Spinal cord (tissue), 10 donors: ENCODE data around the gene TWF2. TPM values are rescaled to one million over a fixed set of nuclear protein-coding genes. Genes with fewer than 3 reads are reported as not detected.

ENCODE experiments used
- DNase-seq, 6 donors: peaks; one replicate each; pipeline versions ENCODE4 v3.0.0 to v3.0.0-alpha.2; 2013 to 2015; ENCODE audit warnings: low spot score in 6 of 6, low read depth in 4 of 6
- H3K27ac ChIP-seq: one replicate; pipeline ENCODE4 v1.5.1; 2013; ENCODE audit warnings: low read depth, low read length, control low read depth
- H3K27me3 ChIP-seq: one replicate; pipeline ENCODE4 v1.6.1; 2013; ENCODE audit warnings: low read length; ENCODE audit not compliant: control insufficient read depth, insufficient read depth
- H3K36me3 ChIP-seq: one replicate; pipeline ENCODE4 v1.6.1; 2013; ENCODE audit warnings: low read length; ENCODE audit not compliant: control insufficient read depth, insufficient read depth
- H3K4me1 ChIP-seq: one replicate; pipeline ENCODE4 v1.6.1; 2013; ENCODE audit warnings: low read length; ENCODE audit not compliant: control insufficient read depth, insufficient read depth
- H3K4me3 ChIP-seq: one replicate; pipeline ENCODE4 v1.5.1; 2013; ENCODE audit warnings: low read depth, low read length, control low read depth
- H3K9me3 ChIP-seq: one replicate; pipeline ENCODE4 v1.6.1; 2013; ENCODE audit warnings: low read length; ENCODE audit not compliant: control insufficient read depth, insufficient read depth
- WGBS: methylation state at CpG from one replicate; pipeline ENCODE4 v1.1.5; 2013; ENCODE audit warnings: missing lambda C conversion rate; ENCODE audit not compliant: insufficient coverage; 5-methylcytosine and 5-hydroxymethylcytosine counted together
- polyA plus RNA-seq, 2 donors: library from polyadenylated mRNA; unstranded; fragments of 120-200 nt; gene quantifications; one replicate each; pipeline ENCODE4 v1.2.1, GENCODE V29; 2013; ENCODE audit not compliant: insufficient read length in 2 of 2
- total RNA-seq, 2 donors: library from RNA; depleted of rRNA in 1 of 2; stranded (reverse); fragments of 120-200 nt in 1 of 2; fragments of >200 nt in 1 of 2; gene quantifications; one replicate each; pipeline versions ENCODE4 v1.2.3 to v1.2.4, GENCODE V29; 2013 to 2014
- donor health status: healthy.

The TWF2 gene
- total and polyA plus RNA-seq, 4 donors = 20.8 to 36.3 (median 30.9) TPM

DNA sequence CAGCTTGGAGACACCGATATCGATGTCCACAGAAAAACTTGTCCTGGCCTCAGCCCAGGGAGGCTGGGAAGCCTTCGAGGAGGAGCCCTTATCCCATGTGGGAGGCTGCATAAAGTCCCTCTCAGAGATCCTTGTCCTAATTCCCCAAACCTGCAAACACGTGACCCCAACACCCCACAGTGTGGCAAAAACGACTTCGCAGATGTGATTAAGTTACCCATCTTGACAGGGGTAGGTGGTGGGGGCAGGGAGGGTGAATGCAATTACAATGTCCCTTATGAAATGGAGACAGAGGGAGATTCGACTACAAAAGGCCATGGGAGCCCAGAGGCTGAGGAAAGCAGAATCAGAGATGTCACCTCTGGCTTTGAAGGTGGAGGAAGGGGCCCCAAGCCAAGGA, 11.2 kb downstream of the TWF2 start:
- 80% methylated on average over 1 of the region's 7 CpGs for WGBS
- peaks cover 72% of the 10 kb centered on the region for H3K36me3 ChIP-seq

DNA sequence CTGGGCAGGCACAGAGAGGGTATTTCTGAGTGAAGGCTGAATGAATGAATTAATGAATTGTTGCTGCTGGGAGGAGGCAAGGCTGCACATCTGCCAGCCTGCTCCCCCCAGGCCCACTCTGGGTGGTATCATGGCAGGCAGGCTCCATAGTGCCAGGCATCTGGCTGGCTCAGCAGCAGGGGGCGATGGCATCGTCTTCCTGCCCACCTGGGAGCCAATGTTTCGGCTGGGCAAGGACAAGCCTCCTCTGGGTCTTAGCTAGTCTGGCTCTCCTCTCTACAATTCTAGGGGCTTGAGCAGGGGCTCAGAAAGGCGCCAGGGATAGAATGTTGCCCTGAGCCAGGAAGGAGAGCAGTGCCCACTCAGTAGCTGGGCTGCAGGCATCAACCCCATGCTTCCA, 11.8 kb downstream of the TWF2 start:
- H3K27ac ChIP-seq = no peak overlapping the region
- no peak for DNase-seq
- 69% methylated on average over 4 of the region's 4 CpGs for WGBS
- peaks cover 5% of the 10 kb centered on the region for H3K4me1 ChIP-seq
- peaks cover 69% of the 10 kb centered on the region for H3K36me3 ChIP-seq
- no peaks in the 10 kb centered on the region for H3K9me3 ChIP-seq
- H3K4me3 ChIP-seq = no peak overlapping the region
- H3K27me3 ChIP-seq = no peaks in the 10 kb centered on the region

More for the DNA sequence above, 11.2 kb downstream of the TWF2 start:
- no peak for DNase-seq
- no peak overlapping the region for H3K4me3 ChIP-seq
- H3K9me3 ChIP-seq = no peaks in the 10 kb centered on the region
- peaks cover 7% of the 10 kb centered on the region for H3K4me1 ChIP-seq
- H3K27me3 ChIP-seq = no peaks in the 10 kb centered on the region
- H3K27ac ChIP-seq = no peak overlapping the region

DNA sequence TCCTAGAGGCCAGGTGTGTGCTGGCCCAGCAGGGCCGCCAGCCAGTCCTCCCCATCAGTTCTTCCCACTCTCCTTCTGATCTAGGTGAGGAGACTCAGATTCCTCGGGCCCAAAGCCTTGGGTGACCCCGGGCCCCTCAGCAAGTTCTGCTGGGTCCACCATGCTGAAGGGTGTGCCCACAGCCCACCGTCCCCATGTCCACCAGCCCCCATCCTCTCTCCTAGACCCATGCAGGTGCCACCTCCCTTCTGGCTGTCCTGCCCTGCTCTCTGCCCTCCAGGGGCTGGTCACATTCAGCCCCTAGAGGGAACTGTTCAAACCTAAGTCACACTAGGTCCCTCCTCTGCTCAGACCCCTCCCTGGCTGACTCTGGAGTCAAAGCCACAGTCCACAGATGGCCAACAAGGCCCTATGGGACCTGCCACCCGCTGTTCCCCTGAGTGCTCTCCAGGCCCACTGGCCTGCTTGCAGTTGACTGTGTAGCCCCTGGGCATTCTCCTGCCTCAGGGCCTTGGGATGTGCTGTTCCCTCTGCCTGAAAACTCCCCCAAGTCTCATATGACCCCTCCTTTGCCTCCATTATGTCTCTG, 12.6 kb downstream of the TWF2 start:
- Histone ChIP-seq H3K4me3 (no peak overlapping the region), H3K36me3 (peaks cover 68% of the 10 kb centered on the region), H3K4me1 (peaks cover 7% of the 10 kb centered on the region), H3K9me3 (no peaks in the 10 kb centered on the region), H3K27ac (no peak overlapping the region), H3K27me3 (no peaks in the 10 kb centered on the region)
- WGBS = 85% methylated on average over 4 of the region's 5 CpGs
- no peak for DNase-seq

DNA sequence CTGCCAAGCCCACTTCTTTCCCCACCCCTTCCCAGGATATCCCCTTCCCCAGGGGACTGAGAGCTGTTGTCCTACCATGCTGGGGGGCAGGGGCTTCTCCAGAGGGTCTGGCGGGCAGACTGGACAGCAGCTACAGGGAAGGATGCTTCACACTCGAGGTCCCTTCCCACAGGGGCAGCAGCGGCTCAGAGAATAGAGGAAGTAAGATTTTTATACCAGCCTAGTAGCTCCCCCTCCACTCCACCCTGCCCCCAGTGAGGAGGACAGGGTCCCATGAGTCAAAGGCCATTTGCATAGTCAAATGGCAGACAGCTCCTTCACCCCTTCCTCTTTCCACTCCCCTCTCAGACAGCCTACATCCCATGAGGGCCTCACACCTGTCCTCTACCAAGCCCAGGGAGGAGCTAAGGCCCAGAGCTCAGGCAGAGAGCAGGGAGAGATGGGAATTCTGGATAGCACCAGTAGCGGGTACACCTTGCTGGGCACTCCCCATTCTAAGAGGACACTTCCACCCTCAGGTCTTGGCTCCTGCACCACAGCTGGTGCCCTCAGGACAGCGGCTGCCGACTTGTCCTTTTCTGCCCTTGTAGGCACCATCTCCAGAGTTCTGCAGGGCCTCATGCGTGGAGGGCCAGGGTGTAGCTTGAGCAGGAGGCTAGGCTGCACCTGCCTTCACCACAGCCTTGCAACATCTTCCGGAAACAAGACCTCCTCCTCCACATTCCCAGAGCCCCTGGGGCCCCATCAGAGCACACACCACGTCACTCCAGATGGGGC, 13.3 kb downstream of the TWF2 start, which contains the start of gene TLR9:
Gene TLR9, minus strand, starts transcription at position 194 of the 777 bp plus-strand sequence. Its CDS starts 116 bp downstream, at position 78.
- peaks cover 66% of the 10 kb centered on the region for H3K36me3 ChIP-seq
- no peaks in the 10 kb centered on the region for H3K27me3 ChIP-seq
- no peak for DNase-seq
- H3K4me1 ChIP-seq = peaks cover 11% of the 10 kb centered on the region
- 82% methylated on average over 5 of the region's 9 CpGs for WGBS
- H3K4me3 ChIP-seq = no peak within 1 kb of the TSS
- H3K9me3 ChIP-seq = no peaks in the 10 kb centered on the region
- no peak within 1 kb of the TSS for H3K27ac ChIP-seq

DNA sequence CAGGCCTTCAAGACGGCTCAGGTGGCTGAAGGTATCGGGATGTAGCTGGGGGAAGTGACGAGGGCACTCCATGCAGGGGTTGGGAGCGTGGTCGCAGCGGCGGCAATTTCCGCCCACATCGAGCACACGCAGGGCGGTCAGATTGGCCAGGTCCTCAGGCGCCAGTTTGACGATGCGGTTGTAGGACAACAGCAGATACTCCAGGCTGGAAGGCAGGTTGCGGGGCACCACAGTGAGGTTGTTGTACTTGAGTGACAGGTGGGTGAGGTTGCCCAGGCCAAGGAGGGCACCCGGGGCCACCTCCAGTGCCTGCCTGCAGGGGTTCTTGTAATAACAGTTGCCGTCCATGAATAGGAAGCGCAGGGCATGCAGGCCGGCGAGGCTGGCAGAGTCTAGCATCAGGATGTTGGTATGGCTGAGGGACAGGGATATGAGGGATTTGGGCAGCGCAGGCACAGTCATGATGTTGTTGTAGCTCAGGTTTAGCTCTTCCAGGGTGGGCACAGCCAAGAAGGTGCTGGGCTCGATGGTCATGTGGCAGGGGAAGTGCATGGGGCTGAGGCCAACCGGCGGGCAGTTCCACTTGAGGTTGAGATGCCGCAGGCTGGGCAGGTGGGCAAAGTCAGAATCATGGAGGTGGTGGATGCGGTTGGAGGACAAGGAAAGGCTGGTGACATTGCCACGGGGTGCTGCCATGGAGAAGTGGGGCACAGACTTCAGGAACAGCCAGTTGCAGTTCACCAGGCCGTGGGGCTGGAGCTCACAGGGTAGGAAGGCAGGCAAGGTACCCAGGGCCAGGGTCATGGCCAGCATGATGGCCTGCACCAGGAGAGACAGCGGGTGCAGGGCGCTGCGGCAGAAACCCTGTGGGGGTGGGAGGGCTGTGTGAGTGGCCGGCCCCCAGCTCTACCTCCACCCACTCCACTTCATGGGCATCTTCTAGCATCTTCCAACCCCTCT, 15.2 kb downstream of the TWF2 start:
- Histone ChIP-seq H3K4me1 (peaks cover 26% of the 10 kb centered on the region), H3K27ac (no peak overlapping the region), H3K27me3 (no peaks in the 10 kb centered on the region), H3K9me3 (no peaks in the 10 kb centered on the region), H3K4me3 (no peak overlapping the region), H3K36me3 (peaks cover 46% of the 10 kb centered on the region)
- no peak for DNase-seq
- 91% methylated on average over 31 of the region's 32 CpGs for WGBS

DNA sequence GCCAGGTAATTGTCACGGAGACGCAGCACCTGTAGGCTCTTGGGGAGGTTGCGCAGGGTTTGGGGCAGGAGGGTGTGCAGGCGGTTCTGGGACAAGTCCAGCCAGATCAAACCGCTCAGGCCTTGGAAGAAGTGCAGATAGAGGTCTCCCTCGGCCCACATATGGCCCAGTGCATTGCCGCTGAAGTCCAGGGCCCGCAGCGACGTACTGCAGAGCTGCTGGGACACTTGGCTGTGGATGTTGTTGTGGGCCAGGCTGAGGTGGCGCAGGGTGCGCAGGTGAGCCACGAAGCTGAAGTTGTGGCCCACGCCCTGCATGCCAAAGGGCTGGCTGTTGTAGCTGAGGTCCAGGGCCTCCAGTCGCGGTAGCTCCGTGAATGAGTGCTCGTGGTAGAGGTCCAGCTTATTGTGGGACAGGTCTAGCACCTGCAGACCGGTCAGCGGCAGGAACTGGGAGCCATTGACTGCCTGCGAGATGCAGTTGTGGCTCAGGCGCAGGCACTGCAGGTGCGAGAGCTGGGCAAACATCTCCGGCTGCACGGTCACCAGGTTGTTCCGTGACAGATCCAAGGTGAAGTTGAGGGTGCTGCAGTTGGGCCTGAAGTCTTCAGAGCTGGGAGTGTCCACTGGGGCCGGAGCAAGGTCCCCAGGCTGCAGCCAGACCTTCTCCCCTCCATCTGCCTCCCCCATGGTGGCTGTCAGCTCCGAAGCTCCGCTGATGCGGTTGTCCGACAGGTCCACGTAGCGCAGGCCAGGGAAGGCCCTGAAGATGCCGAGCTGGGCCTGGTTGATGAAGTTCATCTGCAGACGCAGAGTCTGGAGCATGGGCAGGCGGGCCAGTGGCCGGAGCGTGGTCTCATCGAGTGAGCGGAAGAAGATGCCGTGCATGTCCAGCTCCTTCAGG, 16.4 kb downstream of the TWF2 start:
- no peaks in the 10 kb centered on the region for H3K9me3 ChIP-seq
- DNase-seq = no peak
- H3K27ac ChIP-seq = no peak overlapping the region
- peaks cover 36% of the 10 kb centered on the region for H3K36me3 ChIP-seq
- no peaks in the 10 kb centered on the region for H3K27me3 ChIP-seq
- 92% methylated on average over 38 of the region's 41 CpGs for WGBS
- peaks cover 28% of the 10 kb centered on the region for H3K4me1 ChIP-seq
- no peak overlapping the region for H3K4me3 ChIP-seq

DNA sequence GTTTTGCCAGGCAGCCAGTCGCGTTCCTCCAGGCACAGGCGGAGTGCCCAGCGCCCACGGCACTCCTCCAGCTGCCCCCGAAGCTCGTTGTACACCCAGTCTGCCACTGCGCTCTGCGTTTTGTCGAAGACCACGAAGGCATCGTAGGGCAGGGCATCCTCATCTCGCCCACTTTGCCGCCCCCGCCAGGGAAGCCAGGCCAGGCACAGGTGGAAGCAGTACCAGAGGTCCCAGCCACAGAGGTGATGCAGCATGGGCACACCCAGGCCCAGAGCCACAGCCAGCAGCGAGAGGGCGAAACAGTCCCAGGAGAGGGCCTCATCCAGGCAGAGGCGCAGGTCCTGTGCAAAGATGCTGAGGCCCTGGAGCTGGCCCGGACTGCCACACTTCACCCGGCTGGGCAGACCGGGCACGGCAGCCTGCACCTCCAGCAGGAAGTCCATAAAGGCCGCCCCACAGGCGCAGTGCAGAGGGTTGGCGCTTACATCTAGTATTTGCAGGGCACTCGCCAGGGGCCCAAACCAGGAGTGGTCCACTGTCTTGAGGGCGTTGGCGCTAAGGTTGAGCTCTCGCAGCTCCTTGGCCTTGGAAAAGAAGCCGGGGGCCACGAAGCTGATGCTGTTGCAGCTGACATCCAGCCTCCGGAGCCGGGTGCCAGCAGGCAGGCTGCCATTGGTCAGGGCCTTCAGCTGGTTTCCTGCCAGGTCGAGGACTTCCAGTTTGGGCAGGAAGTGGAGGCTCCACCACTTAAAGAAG, 17.2 kb downstream of the TWF2 start:
- H3K27ac ChIP-seq = no peak overlapping the region
- no peak for DNase-seq
- no peaks in the 10 kb centered on the region for H3K9me3 ChIP-seq
- H3K4me1 ChIP-seq = peaks cover 30% of the 10 kb centered on the region
- peaks cover 30% of the 10 kb centered on the region for H3K36me3 ChIP-seq
- WGBS = 88% methylated on average over 34 of the region's 34 CpGs
- H3K4me3 ChIP-seq = no peak overlapping the region
- H3K27me3 ChIP-seq = no peaks in the 10 kb centered on the region

DNA sequence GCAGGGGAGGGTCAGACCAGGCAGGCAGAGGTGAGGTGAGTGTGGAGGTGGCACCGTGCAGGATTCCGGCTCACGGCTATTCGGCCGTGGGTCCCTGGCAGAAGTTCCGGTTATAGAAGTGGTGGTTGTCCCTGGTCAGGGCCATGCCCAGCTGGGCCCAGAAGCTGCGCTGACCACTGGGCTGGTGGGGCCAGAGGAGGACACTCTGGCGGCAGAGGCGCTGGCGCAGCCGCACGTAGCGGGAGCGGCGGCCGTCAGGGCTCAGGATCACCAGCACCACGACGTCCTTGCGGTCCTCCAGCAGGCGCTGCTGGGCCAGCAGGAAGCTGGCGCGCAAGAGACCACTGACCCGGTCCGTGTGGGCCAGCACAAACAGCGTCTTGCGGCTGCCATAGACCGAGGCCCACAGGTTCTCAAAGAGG, 17.8 kb downstream of the TWF2 start:
- H3K27me3 ChIP-seq = no peaks in the 10 kb centered on the region
- H3K9me3 ChIP-seq = no peaks in the 10 kb centered on the region
- H3K4me1 ChIP-seq = peaks cover 30% of the 10 kb centered on the region
- WGBS = 94% methylated on average over 27 of the region's 27 CpGs
- DNase-seq = no peak
- no peak overlapping the region for H3K4me3 ChIP-seq
- H3K27ac ChIP-seq = no peak overlapping the region
- peaks cover 27% of the 10 kb centered on the region for H3K36me3 ChIP-seq
